PFSK-1 (cell line): ENCODE results near the gene PHACTR3.

Source experiments
- FOXP2 ChIP-seq: optimal IDR thresholded peaks from 2 replicates; pipeline ENCODE3; 2011; ENCODE audit warnings: borderline replicate concordance, control low read depth, inconsistent platforms; ENCODE audit not compliant: insufficient read depth; ENCODE audit errors: extremely low read length, extremely low read depth
- POLR2AphosphoS5 ChIP-seq: IDR thresholded peaks from 2 replicates; pipeline ENCODE4 v1.6.1; 2012; ENCODE audit warnings: low read depth, mild to moderate bottlenecking, control low read depth, low read length, moderate library complexity
- SIN3A ChIP-seq: IDR thresholded peaks from 2 replicates; pipeline ENCODE4 v1.6.1; 2012; ENCODE audit warnings: mild to moderate bottlenecking, low read length, moderate library complexity, borderline replicate concordance; ENCODE audit not compliant: insufficient read depth
- TAF1 ChIP-seq: IDR thresholded peaks from 2 replicates; pipeline ENCODE4 v1.6.1; 2012; ENCODE audit warnings: low read length, control low read depth, borderline replicate concordance; ENCODE audit not compliant: insufficient read depth
- TF ChIP-seq, protein P1 (sequence below), 2 experiments: IDR thresholded peaks; 2 replicates each; pipeline versions ENCODE4 v1.6.1 to v1.8.0; 2011 to 2012; ENCODE audit warnings: low read depth in 2 of 2, low read length in 2 of 2, control low read depth in 1 of 2, inconsistent platforms in 1 of 2, mild to moderate bottlenecking in 1 of 2, moderate library complexity in 1 of 2; ENCODE audit not compliant: insufficient read depth in 1 of 2

Gene PHACTR3

DNA sequence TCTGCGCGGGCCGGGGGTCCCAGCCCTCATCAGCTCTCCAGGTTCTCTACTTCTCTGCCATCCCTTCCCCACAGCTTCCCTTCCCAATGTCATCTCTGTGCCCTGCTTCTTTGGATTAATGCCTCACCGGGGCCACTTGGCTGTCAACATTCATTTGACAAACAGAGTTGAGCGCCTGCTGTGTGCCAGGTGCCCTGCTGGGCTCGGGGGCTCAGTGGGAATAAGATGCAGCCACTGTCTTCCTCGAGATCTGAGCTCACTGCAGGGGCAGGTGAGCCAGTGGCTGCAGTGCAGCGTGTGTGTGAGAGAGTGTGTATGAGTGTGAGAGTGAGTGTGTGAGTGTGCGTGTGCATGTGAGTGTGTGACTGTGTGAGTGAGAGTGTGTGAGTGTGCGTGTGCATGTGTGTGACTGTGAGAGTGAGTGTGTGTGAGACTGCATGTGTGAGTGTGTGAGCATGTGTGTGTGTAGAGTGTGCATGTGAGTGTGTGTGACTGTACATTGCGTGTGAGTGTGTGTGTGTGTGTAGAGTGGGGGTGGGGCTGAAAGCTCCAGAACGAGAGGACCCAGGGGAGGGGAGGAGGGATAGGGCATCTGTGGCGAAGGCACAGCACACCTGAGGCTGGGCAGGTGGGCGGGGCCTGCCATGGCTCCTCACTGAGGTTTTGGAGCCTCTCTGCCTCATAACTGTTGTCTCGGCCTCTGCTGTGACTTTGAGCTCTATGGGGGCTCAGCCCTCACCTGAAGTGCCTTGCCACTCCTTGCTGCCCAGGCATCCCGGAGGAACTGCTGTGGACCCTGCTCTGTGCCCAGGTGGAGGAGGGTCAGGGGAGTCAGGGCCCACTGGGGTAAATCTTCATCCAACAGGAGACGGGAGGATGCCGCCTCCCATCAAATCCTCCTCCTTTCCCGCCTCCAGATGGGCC, 36.5 kb upstream of the PHACTR3 start:
- TF ChIP-seq, protein P1, sequence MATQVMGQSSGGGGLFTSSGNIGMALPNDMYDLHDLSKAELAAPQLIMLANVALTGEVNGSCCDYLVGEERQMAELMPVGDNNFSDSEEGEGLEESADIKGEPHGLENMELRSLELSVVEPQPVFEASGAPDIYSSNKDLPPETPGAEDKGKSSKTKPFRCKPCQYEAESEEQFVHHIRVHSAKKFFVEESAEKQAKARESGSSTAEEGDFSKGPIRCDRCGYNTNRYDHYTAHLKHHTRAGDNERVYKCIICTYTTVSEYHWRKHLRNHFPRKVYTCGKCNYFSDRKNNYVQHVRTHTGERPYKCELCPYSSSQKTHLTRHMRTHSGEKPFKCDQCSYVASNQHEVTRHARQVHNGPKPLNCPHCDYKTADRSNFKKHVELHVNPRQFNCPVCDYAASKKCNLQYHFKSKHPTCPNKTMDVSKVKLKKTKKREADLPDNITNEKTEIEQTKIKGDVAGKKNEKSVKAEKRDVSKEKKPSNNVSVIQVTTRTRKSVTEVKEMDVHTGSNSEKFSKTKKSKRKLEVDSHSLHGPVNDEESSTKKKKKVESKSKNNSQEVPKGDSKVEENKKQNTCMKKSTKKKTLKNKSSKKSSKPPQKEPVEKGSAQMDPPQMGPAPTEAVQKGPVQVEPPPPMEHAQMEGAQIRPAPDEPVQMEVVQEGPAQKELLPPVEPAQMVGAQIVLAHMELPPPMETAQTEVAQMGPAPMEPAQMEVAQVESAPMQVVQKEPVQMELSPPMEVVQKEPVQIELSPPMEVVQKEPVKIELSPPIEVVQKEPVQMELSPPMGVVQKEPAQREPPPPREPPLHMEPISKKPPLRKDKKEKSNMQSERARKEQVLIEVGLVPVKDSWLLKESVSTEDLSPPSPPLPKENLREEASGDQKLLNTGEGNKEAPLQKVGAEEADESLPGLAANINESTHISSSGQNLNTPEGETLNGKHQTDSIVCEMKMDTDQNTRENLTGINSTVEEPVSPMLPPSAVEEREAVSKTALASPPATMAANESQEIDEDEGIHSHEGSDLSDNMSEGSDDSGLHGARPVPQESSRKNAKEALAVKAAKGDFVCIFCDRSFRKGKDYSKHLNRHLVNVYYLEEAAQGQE (IDR thresholded peaks at IDR 0.05; ENCODE audit: insufficient read depth in 1 of 2, low read depth in 2 of 2, low read length in 2 of 2), result no peak
- TF ChIP-seq POLR2AphosphoS5, result no peak
- no peak for TF ChIP-seq SIN3A
- TF ChIP-seq TAF1, result no peak
- TF ChIP-seq FOXP2, result no peak

DNA sequence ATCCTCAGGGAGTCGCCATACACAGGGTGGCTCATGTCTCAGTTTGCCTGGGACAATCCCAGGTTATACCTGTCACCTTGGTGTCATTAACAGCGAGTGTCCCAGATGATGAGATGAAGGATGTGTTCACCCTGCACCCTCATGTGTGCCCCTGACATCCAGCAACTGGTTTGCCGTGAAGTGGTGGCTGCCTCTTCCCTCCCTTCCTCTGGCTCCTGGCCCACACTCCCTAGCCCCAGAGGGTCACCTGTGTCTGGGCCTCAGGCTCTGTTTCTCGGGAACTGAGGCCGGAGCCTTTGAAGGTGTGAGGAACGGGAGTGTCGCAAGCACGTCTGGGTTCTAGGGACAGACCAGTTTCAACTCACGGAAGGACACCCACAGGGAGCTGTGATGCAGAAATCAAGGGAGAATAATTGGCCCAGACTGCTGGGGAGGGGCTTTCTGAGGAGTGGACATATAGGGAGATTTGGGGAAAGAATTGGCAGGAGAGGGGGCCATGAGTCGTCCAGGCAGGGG, 35.8 kb upstream of the PHACTR3 start:
- TF ChIP-seq, protein P1 (IDR thresholded peaks at IDR 0.05; ENCODE audit: insufficient read depth in 1 of 2, low read depth in 2 of 2, low read length in 2 of 2), result no peak
- no peak for TF ChIP-seq FOXP2
- no peak for TF ChIP-seq SIN3A
- no peak for TF ChIP-seq TAF1
- no peak for TF ChIP-seq POLR2AphosphoS5

DNA sequence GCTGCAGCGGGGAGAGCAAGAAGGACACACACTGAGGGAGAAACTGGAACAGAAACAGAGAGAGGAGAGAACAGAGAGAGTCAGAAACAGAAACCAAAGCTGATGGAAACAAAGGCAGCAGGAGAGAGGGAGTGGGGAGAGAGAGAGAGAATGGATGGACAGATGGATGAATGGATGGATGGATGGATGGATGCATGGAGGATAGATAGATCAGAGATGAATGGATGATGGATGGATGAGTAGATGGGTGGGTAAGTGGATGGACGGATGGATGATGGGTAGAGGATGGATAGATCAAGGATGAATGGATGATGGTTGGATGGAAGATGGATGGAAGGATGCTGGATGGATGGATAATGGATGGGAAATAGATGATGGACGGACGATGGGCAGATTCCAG, 35.0 kb upstream of the PHACTR3 start:
- TF ChIP-seq TAF1 (no peak), SIN3A (no peak), FOXP2 (no peak), POLR2AphosphoS5 (no peak)
- TF ChIP-seq, protein P1 (IDR thresholded peaks at IDR 0.05; ENCODE audit: insufficient read depth in 1 of 2, low read depth in 2 of 2, low read length in 2 of 2), result no peak

DNA sequence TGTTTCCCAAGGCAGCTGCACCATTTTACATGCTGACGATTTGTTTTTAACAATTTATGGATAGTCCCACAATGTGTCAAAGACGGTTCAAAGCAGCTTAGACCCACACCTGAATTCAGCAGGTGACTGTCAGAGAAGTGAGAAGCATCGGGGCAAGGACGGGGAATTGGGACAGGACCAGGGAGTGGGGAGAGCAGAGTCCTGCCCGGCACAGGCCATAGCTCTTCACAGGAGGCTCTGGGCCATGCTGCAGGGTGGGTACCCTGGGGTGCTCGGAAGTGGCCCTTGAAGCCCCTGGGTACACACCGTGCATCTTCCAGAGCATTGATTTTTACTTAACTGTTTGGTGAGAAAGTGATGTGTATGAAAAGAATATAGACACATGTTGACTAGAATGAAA, 33.2 kb upstream of the PHACTR3 start:
- TF ChIP-seq SIN3A (no peak), POLR2AphosphoS5 (no peak), TAF1 (no peak), FOXP2 (no peak)
- TF ChIP-seq, protein P1 (IDR thresholded peaks at IDR 0.05; ENCODE audit: insufficient read depth in 1 of 2, low read depth in 2 of 2, low read length in 2 of 2), result no peak
